Gastrocnemius medialis (tissue), 4 donors: ENCODE data around the gene ZNF681.

ENCODE experiments used
- POLR2A ChIP-seq, 2 donors: fragments of 450-650 bp; IDR thresholded peaks; one replicate each; pipeline ENCODE4 v1.6.1; 2017; ENCODE audit warnings: antibody characterized with exemption in 2 of 2, mild to moderate bottlenecking in 2 of 2, moderate library complexity in 2 of 2
- TF ChIP-seq, protein P1 (sequence below), 5 experiments: fragments of 450-650 bp in 3 of 5; fragments of 200-600 bp in 2 of 5; sonication (generic) in 2 of 5; IDR thresholded peaks in 4 of 5; conservative IDR thresholded peaks in 1 of 5; 1 replicate in 4 of 5; 2 replicates in 1 of 5; pipeline ENCODE4 v1.5.1; 2016 to 2019; ENCODE audit warnings: antibody characterized with exemption in 5 of 5, mild to moderate bottlenecking in 3 of 5, moderate library complexity in 3 of 5

DNA sequence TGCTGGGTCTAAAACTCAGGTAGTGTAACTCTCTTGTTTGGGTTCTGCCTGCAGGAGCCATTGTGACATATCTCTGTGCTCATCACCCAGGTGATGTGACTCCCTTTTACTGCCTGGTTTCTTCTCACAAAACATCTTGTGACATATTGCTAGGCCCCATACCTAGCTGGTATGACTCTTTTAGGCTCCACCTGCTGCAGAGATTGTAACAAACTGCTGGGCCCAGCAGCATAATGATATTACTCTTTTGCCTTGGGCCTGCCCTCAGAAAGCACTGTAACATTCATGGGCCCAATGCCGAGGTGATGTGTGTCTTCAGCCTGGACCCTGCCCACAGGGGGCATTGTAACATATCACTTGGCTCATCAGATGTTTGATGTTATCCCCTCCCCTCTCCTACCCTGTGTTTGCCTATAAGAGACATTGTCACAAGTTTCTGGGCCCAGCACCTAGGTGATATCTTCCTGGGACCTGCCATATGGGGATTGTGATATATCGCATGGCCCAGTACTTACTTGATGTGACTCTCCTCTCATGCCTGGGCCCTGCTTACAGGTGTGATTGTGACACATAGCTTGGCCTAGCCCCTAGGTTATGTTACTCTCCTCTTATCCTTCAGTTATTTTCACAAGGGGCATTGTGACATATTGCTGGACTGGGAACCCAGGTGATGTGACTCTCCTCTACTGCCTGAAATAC lies 18.0 kb upstream of the ZNF681 start:
- TF ChIP-seq, protein P1, sequence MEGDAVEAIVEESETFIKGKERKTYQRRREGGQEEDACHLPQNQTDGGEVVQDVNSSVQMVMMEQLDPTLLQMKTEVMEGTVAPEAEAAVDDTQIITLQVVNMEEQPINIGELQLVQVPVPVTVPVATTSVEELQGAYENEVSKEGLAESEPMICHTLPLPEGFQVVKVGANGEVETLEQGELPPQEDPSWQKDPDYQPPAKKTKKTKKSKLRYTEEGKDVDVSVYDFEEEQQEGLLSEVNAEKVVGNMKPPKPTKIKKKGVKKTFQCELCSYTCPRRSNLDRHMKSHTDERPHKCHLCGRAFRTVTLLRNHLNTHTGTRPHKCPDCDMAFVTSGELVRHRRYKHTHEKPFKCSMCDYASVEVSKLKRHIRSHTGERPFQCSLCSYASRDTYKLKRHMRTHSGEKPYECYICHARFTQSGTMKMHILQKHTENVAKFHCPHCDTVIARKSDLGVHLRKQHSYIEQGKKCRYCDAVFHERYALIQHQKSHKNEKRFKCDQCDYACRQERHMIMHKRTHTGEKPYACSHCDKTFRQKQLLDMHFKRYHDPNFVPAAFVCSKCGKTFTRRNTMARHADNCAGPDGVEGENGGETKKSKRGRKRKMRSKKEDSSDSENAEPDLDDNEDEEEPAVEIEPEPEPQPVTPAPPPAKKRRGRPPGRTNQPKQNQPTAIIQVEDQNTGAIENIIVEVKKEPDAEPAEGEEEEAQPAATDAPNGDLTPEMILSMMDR (IDR thresholded peaks at IDR 0.05 in 4 of 5, conservative IDR thresholded peaks at IDR 0.05 in 1 of 5): no peak
- TF ChIP-seq POLR2A (IDR thresholded peaks at IDR 0.05): no peak
